ENCODE results near the gene HNRNPA1L2.
"Not testable (repeated sequence)": the region's sequence is repeated elsewhere in the genome, so short reads cannot be mapped to it uniquely, and the experiment has no call there.

The HNRNPA1L2 gene

GRCh38 chr13:52642131-52642530, at the start of gene HNRNPA1L2:
Gene HNRNPA1L2 (plus strand): TSS chr13:52642431. CDS start chr13:52642493, 62 bp downstream.
- DNase-seq (ENCODE audit: low read depth), result no peak

- DNase-seq (ENCODE audit: low read depth), result not testable (repeated sequence)
Observed at GRCh38 chr13:52593175-52593574, 49.1 kb upstream of the HNRNPA1L2 start.

- DNase-seq (ENCODE audit: low read depth), result not testable (repeated sequence)
Observed at GRCh38 chr13:52593812-52594211, 48.4 kb upstream of the HNRNPA1L2 start.

- DNase-seq (ENCODE audit: low read depth), result not testable (repeated sequence)
Observed at GRCh38 chr13:52594295-52594694, 47.9 kb upstream of the HNRNPA1L2 start.

GRCh38 chr13:52597676-52598075, 44.6 kb upstream of the HNRNPA1L2 start:
- no peak for DNase-seq (ENCODE audit: low read depth)

GRCh38 chr13:52599037-52599847, 43.0 kb upstream of the HNRNPA1L2 start:
- no peak for DNase-seq (ENCODE audit: low read depth)

- no peak for DNase-seq (ENCODE audit: low read depth)
Observed at GRCh38 chr13:52599848-52600603, 42.2 kb upstream of the HNRNPA1L2 start.

- no peak for DNase-seq (ENCODE audit: low read depth)
Observed at GRCh38 chr13:52600666-52601065, 41.6 kb upstream of the HNRNPA1L2 start.

GRCh38 chr13:52603316-52603715, 38.9 kb upstream of the HNRNPA1L2 start:
- DNase-seq (ENCODE audit: low read depth), result not testable (repeated sequence)

GRCh38 chr13:52606126-52606525, 36.1 kb upstream of the HNRNPA1L2 start:
- not testable (repeated sequence) for DNase-seq (ENCODE audit: low read depth)

GRCh38 chr13:52606795-52607194, 35.4 kb upstream of the HNRNPA1L2 start:
- not testable (repeated sequence) for DNase-seq (ENCODE audit: low read depth)

- DNase-seq (ENCODE audit: low read depth), result not testable (repeated sequence)
Observed at GRCh38 chr13:52608184-52608583, 34.0 kb upstream of the HNRNPA1L2 start.

- DNase-seq (ENCODE audit: low read depth), result not testable (repeated sequence)
Observed at GRCh38 chr13:52609013-52609606, 33.1 kb upstream of the HNRNPA1L2 start.

- not testable (repeated sequence) for DNase-seq (ENCODE audit: low read depth)
Observed at GRCh38 chr13:52610158-52610557, 32.1 kb upstream of the HNRNPA1L2 start.

- DNase-seq (ENCODE audit: low read depth), result no peak
Observed at GRCh38 chr13:52615134-52615801, 27.0 kb upstream of the HNRNPA1L2 start.

- no peak for DNase-seq (ENCODE audit: low read depth)
Observed at GRCh38 chr13:52615812-52616211, 26.4 kb upstream of the HNRNPA1L2 start.

GRCh38 chr13:52617070-52618060, 24.9 kb upstream of the HNRNPA1L2 start:
- DNase-seq (ENCODE audit: low read depth), result peak; percentile 75

- not testable (repeated sequence) for DNase-seq (ENCODE audit: low read depth)
Observed at GRCh38 chr13:52631083-52631690, 11.0 kb upstream of the HNRNPA1L2 start.

GRCh38 chr13:52638666-52639328, 3.4 kb upstream of the HNRNPA1L2 start:
- DNase-seq (ENCODE audit: low read depth), result no peak

- no peak for DNase-seq (ENCODE audit: low read depth)
Observed at GRCh38 chr13:52644108-52644507, 1.9 kb downstream of the HNRNPA1L2 start.
